ENCODE measurements around the gene ADRA2B. TPM values are rescaled to one million over a fixed set of nuclear protein-coding genes. Genes with fewer than 3 reads are reported as not detected.
"Not testable (repeated sequence)": the region's sequence is repeated elsewhere in the genome, so short reads cannot be mapped to it uniquely, and the experiment has no call there.

Gene ADRA2B
- total RNA-seq, 1 donor from 2014 or later: 0.21 TPM

DNA sequence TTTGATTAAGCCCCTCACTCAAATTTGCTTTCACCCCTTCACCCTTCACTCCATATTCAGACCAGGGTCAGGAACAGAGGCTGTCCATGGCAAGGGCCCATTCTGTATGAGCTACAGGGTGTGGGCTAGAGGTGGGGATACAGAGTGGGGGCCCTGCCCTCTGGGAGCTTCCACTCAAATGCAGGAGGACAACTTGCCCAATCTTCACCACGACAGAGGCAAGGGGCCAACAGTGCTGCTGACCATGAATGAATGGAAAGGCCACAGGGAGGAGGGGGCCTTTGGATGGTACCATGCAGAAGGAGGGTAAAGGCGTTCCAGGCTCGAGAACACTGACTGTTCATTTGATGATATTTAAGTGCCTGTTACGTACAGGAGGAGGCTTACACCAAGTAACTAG is 22.8 kb downstream of the ADRA2B start:
- Mint-ChIP-seq H3K9me3 (no peaks in the 10 kb centered on the region), H3K4me1 (no peaks in the 10 kb centered on the region), H3K27me3 (peaks cover 13% of the 10 kb centered on the region), H3K27ac (no peak overlapping the region), H3K36me3 (ENCODE audit: low read depth) (no peaks in the 10 kb centered on the region), H3K4me3 (no peak overlapping the region)
- intact Hi-C loops (cut with micrococcal nuclease): no loop called here
- DNase-seq: no peak

DNA sequence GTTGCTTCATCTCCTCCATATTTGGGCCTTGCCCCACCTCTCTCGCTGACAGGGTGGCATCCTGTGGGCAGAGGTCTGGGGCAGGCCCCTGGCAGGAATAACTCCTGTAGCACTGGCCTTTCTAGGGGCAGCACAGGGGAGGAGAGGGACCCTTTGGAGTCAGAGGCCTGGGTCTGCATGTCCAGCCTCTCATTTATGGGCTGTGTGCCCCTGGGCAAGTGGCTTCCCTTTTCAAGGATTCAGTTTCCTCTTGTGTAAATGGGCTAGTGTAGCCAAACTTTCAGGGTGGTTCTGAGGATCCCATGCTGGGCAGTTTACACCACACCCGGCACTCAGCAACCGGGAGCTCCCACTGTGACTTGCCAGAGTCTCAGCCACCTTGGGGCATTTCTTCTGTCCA is 23.4 kb downstream of the ADRA2B start:
- Mint-ChIP-seq H3K36me3 (ENCODE audit: low read depth) (no peaks in the 10 kb centered on the region), H3K4me1 (no peaks in the 10 kb centered on the region), H3K4me3 (no peak overlapping the region), H3K9me3 (no peaks in the 10 kb centered on the region), H3K27me3 (peaks cover 13% of the 10 kb centered on the region), H3K27ac (no peak overlapping the region)
- no peak for DNase-seq
- intact Hi-C loops (cut with micrococcal nuclease): no loop called here

DNA sequence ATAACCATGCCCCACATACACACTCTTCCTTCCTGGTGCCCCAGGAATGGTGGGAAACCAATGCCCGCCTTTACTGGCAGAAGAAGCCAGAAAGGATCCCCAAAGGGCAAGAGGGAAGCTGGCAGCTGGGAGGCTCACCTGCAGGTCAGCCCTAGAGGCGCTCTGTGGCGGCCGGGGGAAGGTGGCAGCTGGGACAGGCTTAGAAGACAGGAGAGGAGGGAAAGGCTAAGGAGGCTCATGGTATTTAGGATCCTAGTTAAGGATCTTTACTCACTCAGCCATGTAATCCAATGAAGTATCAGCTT is 23.8 kb downstream of the ADRA2B start:
- H3K9me3 Mint-ChIP-seq: no peaks in the 10 kb centered on the region
- no peaks in the 10 kb centered on the region for H3K36me3 Mint-ChIP-seq (ENCODE audit: low read depth)
- peaks cover 13% of the 10 kb centered on the region for H3K27me3 Mint-ChIP-seq
- no peaks in the 10 kb centered on the region for H3K4me1 Mint-ChIP-seq
- intact Hi-C loops (cut with micrococcal nuclease): no loop called here
- H3K27ac Mint-ChIP-seq: no peak overlapping the region
- DNase-seq: no peak
- H3K4me3 Mint-ChIP-seq: no peak overlapping the region

DNA sequence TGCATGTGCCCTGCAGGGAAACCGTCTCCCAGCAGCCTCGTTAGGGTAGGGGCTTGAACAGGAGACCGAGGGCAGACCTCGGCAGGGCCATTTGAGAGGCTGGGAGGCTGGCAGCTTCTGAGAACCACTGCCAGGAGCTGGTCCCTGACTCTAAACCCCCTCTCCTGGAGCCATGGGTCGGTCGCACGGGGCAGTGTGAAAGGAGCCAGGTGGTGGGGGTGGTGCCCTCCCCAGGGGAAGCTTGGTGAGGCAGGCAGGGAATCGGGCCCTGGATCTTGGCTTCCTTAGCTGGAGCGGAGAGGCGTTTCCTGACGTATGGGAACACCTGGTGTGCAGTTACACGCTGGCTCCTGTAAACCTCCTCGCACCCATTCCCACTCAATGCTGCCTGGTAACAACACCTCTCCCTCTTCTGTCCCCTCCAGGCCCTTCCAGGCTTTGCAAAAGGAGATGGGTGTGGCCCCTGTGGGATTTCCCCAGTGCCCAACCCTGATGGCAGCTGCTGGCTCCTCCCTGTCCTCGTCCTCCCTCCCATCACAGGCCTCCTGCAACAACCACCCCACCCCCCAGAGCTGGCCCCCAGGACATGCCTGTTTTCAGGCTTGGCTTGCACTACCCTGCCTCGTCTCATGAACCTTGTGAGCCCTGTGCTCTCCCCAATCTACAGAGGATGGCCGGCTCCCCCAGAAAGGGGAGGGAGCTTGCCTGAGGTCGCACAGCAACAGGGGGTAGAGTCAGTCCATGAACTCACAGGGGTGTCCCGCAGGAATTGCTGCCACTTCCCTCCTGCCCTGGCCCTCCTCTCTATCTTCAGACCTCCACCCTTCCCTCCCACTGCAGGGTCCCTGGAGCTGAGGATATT is 24.4 kb downstream of the ADRA2B start:
- peaks cover 16% of the 10 kb centered on the region for H3K27me3 Mint-ChIP-seq
- intact Hi-C loops (cut with micrococcal nuclease): no loop called here
- H3K9me3 Mint-ChIP-seq: no peaks in the 10 kb centered on the region
- H3K4me1 Mint-ChIP-seq: peaks cover 3% of the 10 kb centered on the region
- no peaks in the 10 kb centered on the region for H3K36me3 Mint-ChIP-seq (ENCODE audit: low read depth)
- no peak overlapping the region for H3K4me3 Mint-ChIP-seq
- H3K27ac Mint-ChIP-seq: no peak overlapping the region
- DNase-seq: no peak

DNA sequence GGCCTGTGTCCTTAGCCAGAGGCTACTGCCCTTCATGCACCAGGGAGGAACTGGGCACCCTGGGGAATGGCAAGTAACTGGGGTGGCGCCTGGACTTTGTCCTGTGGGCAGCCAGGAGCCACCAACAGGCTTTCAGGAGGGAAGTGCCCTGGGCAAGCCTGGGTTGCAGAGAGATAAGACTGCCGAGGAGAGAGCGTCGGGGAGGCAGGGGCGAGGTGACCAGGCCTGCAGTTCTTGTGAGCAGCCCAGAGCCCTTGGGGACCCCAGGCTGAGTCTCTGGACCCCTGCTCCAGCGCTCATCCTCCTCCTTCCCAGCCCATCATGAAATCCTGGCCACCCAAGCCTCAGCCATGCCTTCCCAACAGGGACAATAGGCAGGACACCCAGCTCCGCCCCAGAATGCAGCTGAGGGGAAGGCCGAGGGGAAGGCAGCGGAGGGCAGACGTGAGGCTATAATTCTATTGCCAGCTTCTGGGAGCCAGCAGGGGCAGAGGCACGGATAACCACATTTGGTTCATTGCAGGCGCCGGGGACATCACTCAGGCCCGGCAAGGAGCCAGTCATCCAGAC is 25.1 kb downstream of the ADRA2B start:
- H3K9me3 Mint-ChIP-seq: no peaks in the 10 kb centered on the region
- no peak overlapping the region for H3K27ac Mint-ChIP-seq
- peaks cover 14% of the 10 kb centered on the region for H3K27me3 Mint-ChIP-seq
- intact Hi-C loops (cut with micrococcal nuclease): no loop called here
- H3K4me1 Mint-ChIP-seq: peaks cover 3% of the 10 kb centered on the region
- H3K4me3 Mint-ChIP-seq: no peak overlapping the region
- no peak for DNase-seq
- no peaks in the 10 kb centered on the region for H3K36me3 Mint-ChIP-seq (ENCODE audit: low read depth)

DNA sequence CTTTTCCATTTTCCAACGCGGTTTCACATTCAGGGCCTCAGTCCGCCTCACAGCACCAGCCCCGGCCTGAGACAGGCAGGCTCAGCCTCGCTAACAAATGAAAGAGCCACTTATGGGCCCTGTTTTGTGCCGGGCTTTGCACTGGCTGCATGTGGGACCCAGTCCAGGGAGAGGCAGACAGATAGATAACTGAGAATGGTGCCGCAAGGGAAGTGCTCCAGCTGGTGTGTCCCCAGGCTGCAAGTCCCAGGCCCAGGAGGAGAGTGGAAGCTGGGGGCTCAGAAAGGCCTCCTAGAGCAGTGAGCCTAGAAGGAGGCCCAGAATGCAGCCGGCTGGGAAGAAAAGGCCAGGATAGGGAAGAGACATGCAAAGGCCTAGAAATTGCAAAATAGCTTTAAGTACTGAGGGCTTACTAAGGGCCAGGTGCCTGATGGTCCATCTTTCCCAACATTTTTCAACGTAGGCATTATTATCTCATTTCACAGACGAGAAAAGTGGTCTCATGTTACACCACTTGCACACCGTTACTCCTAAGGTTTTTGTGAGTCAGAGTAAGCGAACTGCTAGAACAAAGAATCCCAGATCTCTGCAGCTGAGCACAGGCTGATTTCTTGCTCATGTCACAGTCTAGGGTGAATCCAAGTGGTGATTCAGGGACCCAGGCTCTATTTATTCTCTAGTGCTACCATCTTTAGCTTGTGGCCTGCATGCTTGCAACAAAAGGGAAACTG is 26.0 kb downstream of the ADRA2B start:
- DNase-seq: no peak
- Mint-ChIP-seq H3K27me3 (peaks cover 10% of the 10 kb centered on the region), H3K9me3 (no peaks in the 10 kb centered on the region), H3K4me3 (no peak overlapping the region), H3K4me1 (peaks cover 3% of the 10 kb centered on the region), H3K27ac (no peak overlapping the region), H3K36me3 (ENCODE audit: low read depth) (no peaks in the 10 kb centered on the region)
- intact Hi-C loops (cut with micrococcal nuclease): no loop called here

DNA sequence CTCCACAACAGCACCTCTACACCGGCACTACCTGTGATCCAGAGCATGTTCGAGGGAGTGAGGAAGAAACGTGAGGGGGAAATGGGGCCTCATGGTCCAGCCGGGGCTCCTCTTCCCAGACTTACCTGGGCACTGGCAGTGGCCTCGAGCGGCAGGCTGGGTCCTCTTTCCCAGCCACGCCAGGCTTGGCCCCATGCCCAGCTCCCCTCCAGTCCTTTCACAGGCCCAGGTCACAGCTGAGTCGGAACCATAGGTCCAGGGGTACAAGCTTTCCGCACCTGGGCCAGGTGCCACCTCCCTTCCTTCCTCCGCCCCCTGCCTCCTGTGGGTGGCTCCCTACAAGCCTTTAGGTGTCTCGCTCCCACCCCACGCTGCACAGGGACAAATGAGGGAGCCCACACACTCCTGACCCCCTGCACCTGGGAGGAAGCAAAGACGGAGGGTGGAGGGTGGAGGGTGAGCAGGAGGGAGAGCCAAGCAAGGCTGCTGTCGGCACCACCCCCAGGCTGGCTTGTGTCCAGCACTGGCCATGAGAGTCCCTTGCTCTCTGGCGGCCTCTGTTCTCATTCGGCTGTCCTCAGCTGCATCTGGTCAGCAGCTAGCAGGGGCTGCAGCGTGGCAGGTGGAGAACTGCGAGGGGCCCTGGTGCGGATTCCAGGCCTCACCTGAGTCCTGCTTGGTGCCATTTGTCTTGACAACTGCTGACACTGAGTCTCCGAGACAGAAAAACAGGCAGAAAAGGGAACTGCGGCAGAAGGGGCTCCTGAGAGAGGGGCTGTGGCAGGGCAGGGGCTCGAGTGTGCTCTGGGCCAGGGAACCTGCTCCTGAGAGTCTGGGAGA is 26.8 kb downstream of the ADRA2B start:
- intact Hi-C loops (cut with micrococcal nuclease): no loop called here
- no peaks in the 10 kb centered on the region for H3K36me3 Mint-ChIP-seq (ENCODE audit: low read depth)
- no peak for DNase-seq
- no peak overlapping the region for H3K27ac Mint-ChIP-seq
- no peak overlapping the region for H3K4me3 Mint-ChIP-seq
- peaks cover 7% of the 10 kb centered on the region for H3K27me3 Mint-ChIP-seq
- no peaks in the 10 kb centered on the region for H3K9me3 Mint-ChIP-seq
- peaks cover 3% of the 10 kb centered on the region for H3K4me1 Mint-ChIP-seq

DNA sequence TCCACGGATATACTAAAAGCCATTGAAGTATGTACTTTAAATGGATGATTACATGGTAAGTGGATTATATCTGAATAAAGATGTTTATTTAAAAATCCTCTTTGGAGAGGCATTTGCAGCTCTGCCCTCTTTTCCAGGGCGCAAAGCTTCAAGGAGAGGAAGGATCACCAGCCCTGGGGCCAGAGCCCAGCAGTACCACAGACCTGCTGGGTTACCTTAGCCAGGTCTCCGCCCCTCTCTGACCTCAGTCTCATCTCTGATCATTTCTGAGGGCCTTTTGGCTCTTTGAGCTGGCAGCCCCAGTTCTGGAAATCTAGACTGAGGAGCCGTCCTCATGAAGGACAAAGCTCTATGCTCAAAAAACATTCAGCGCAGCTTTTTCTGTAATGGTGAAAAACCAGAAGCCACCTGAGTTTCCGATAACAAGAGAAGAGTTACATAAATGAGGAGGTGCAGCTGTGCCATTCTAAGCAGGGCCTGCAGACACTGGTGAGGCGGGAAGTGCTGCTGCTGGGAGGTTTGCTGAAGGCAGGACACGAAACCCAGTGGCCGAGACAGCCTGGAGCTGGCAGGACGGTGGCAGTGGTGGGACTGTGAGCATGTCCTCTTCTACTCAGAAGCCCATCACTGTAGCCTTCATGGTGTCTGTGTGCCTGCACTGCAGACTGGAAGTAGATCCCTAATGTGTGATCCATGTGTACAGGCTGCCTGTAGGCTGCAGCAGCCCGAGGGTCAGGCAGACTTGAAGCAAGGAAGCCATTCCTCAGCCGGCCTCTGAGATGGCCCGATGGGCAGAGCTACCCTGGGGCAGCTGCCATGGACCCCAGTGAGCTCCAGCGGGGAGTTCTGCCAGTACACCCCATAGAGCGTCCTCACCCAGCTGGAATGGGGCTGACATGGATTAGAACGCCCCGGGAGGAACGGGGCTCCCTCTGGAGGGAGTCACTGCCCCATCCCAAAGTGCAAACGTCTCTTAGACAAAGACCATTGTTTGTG is 27.7 kb downstream of the ADRA2B start:
- peaks cover 4% of the 10 kb centered on the region for H3K27me3 Mint-ChIP-seq
- intact Hi-C loops (cut with micrococcal nuclease): no loop called here
- peaks cover 3% of the 10 kb centered on the region for H3K4me1 Mint-ChIP-seq
- no peaks in the 10 kb centered on the region for H3K9me3 Mint-ChIP-seq
- DNase-seq: no peak
- no peak overlapping the region for H3K27ac Mint-ChIP-seq
- H3K4me3 Mint-ChIP-seq: no peak overlapping the region
- no peaks in the 10 kb centered on the region for H3K36me3 Mint-ChIP-seq (ENCODE audit: low read depth)

DNA sequence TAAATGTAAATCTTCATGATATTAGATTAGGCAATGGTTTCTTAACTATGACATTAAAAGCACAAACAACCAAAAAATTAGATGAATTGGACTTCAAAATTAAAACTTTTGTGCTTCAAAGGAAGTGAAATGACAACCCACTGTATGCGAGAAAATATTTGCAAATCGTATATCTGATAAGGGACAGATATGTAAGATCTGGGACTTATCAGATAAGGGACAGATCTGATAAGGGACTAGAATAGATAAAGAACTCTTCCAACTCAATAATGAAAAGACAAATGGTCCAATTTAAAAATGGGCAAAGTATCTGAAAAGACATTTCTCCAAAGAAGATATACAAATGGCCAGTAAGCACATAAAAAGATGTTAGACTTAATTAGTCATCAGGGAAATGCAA is 29.2 kb downstream of the ADRA2B start:
- no peak for DNase-seq
- H3K4me1 Mint-ChIP-seq: peaks cover 3% of the 10 kb centered on the region
- H3K4me3 Mint-ChIP-seq: no peak overlapping the region
- H3K36me3 Mint-ChIP-seq (ENCODE audit: low read depth): no peaks in the 10 kb centered on the region
- no peak overlapping the region for H3K27ac Mint-ChIP-seq
- intact Hi-C loops (cut with micrococcal nuclease): no loop called here
- H3K9me3 Mint-ChIP-seq: no peaks in the 10 kb centered on the region
- peaks cover 4% of the 10 kb centered on the region for H3K27me3 Mint-ChIP-seq

DNA sequence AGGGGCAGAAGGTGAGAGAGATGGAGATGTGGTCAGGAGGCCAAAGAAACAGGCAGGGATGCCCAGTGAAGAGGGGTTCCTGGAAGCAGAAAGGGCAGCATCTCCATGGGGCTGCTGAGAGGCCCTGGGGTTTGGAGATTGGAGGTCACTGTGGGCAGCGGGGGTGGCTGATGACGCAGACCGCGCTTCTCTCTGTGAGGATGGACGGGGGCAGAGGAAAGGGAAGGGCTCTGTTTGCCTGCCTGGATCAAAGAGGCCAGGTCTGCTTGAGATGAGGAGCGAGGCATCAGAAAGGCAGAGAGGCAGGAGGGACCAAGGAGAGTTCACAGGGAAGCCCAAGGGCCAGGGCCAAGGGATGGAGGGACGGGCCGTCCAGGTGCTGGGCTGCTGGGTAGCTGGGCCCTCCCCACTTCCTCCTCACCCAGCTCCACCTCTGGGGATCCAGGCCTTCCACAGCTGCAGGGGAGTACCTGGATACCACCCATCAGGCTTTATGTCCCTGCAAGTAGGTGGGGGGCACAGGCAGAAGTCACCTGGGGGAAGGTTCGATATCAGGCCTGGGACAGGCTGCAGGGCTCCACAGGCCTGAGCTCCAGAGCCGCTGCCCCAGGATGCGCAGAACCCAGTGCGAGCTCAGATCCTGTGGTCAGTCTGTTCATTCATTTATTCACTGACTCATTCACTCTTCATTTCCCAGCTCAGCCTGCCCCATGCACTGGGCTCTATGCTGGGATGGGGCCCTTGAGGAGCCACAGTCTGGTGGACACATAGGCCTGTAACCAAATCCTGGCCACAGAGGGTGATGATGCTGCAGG is 30.6 kb downstream of the ADRA2B start:
- Mint-ChIP-seq H3K27me3 (peaks cover 10% of the 10 kb centered on the region), H3K27ac (no peak overlapping the region), H3K4me1 (peaks cover 3% of the 10 kb centered on the region), H3K36me3 (ENCODE audit: low read depth) (no peaks in the 10 kb centered on the region), H3K4me3 (no peak overlapping the region), H3K9me3 (no peaks in the 10 kb centered on the region)
- DNase-seq: no peak
- intact Hi-C loops (cut with micrococcal nuclease): no loop called here

DNA sequence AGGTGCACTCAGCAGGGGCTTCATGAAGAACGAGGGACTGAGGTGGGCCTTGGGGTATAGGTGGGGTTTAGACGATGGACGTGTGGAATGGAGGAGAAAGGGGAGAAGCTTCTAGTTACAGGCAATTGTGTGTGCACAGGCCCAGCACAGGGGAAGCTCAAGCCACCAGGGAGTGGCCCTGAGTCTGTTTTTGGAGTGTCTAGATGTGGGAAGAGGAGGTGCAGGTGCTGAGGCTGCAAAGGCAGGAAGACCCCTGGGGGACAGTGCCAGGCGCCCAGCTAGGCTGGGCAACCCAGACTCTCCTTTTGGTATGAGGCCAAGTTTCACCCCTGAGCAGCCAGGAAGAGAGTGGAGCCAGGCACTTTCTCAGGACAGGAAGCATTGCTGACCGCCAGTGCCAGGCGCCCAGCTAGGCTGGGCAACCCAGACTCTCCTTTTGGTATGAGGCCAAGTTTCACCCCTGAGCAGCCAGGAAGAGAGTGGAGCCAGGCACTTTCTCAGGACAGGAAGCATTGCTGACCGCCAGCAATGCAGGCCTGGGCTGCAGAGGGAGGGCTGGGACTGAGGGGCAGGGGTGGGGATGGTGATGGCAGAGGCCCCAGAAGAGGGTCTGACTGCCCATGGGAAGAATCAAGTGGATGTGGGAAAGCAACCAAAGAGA is 31.4 kb downstream of the ADRA2B start:
- DNase-seq; H3K4me3 Mint-ChIP-seq; H3K9me3 Mint-ChIP-seq; intact Hi-C loops (cut with micrococcal nuclease); H3K27ac Mint-ChIP-seq; H3K36me3 Mint-ChIP-seq (ENCODE audit: low read depth); H3K4me1 Mint-ChIP-seq: not testable (repeated sequence)
- peaks cover 17% of the 10 kb centered on the region for H3K27me3 Mint-ChIP-seq

Measured in activated CD4-positive, alpha-beta T cell treated with anti-CD3 and anti-CD28 coated beads, Interleukin-2, amount 10 ng/mL, durations not matched to agents 24 days and 14 days (primary cell).